CD14-positive monocyte (primary cell): ENCODE measurements around the gene ZNF827. TPM values are rescaled to one million over a fixed set of nuclear protein-coding genes. Genes with fewer than 3 reads are reported as not detected.

ENCODE experiments used
- DNase-seq, 3 donors: peaks; one replicate each; pipeline ENCODE4 v3.0.0-alpha.2; 2011 to 2022
- H2AFZ ChIP-seq: 2 replicates; pipeline ENCODE4 v1.6.0; 2012; ENCODE audit warnings: mild to moderate bottlenecking, low read depth, low read length, inconsistent platforms; ENCODE audit not compliant: insufficient read depth, poor library complexity, severe bottlenecking
- H3K27ac ChIP-seq, 2 donors: 1 replicate in 1 of 2; 2 replicates in 1 of 2; pipeline ENCODE4 v1.5.1; 2012 to 2013; ENCODE audit warnings: low read length in 2 of 2, control low read depth in 1 of 2, inconsistent platforms in 1 of 2, low read depth in 1 of 2, mild to moderate bottlenecking in 1 of 2
- H3K27me3 ChIP-seq, 2 donors: one replicate each; pipeline versions ENCODE4 v1.6.0 to v1.6.1; 2011 to 2013; ENCODE audit warnings: low read length in 2 of 2; ENCODE audit not compliant: control insufficient read depth in 2 of 2, insufficient read depth in 2 of 2
- H3K36me3 ChIP-seq, 2 donors: replicated peaks in 1 of 2; 1 replicate in 1 of 2; 2 replicates in 1 of 2; pipeline versions ENCODE4 v1.5.1 to v1.6.1; 2012 to 2013; ENCODE audit warnings: low read length in 2 of 2, control low read depth in 1 of 2, inconsistent platforms in 1 of 2, mild to moderate bottlenecking in 1 of 2; ENCODE audit not compliant: insufficient read depth in 2 of 2, control insufficient read depth in 1 of 2
- H3K4me1 ChIP-seq, 2 donors: 1 replicate in 1 of 2; 2 replicates in 1 of 2; pipeline versions ENCODE4 v1.5.1 to v1.6.1; 2012 to 2013; ENCODE audit warnings: low read length in 2 of 2, control low read depth in 1 of 2, inconsistent platforms in 1 of 2, mild to moderate bottlenecking in 1 of 2, moderate library complexity in 1 of 2; ENCODE audit not compliant: insufficient read depth in 2 of 2, control insufficient read depth in 1 of 2
- H3K4me2 ChIP-seq: replicated peaks from 2 replicates; pipeline ENCODE3; 2012; ENCODE audit warnings: low read length, moderate library complexity, mild to moderate bottlenecking; ENCODE audit not compliant: poor library complexity, severe bottlenecking; ENCODE audit errors: extremely low read depth
- H3K4me3 ChIP-seq, 3 experiments: fragments of 200-600 bp in 1 of 3; sonication (generic) in 1 of 3; replicated peaks in 1 of 3; 1 replicate in 2 of 3; 2 replicates in 1 of 3; pipeline ENCODE4 v1.5.1; 2011 to 2013; ENCODE audit warnings: low read length in 3 of 3, mild to moderate bottlenecking in 3 of 3, control low read depth in 2 of 3, low read depth in 2 of 3, inconsistent platforms in 1 of 3, moderate library complexity in 1 of 3
- H3K79me2 ChIP-seq: 2 replicates; pipeline ENCODE4 v1.6.0; 2012; ENCODE audit warnings: mild to moderate bottlenecking, control low read depth, inconsistent platforms, low read length, moderate library complexity; ENCODE audit not compliant: insufficient read depth
- H3K9ac ChIP-seq: 2 replicates; pipeline ENCODE4 v1.6.0; 2017; ENCODE audit warnings: low read length, mild to moderate bottlenecking; ENCODE audit not compliant: insufficient read depth, poor library complexity, severe bottlenecking
- H3K9me3 ChIP-seq, 2 donors: replicated peaks in 1 of 2; 1 replicate in 1 of 2; 2 replicates in 1 of 2; pipeline versions ENCODE4 v1.5.1 to v1.6.1; 2012 to 2013; ENCODE audit warnings: low read length in 2 of 2, control low read depth in 1 of 2; ENCODE audit not compliant: control insufficient read depth in 1 of 2, insufficient read depth in 1 of 2
- H4K20me1 ChIP-seq: 2 replicates; pipeline ENCODE4 v1.6.0; 2012; ENCODE audit warnings: mild to moderate bottlenecking, low read length, control low read depth, moderate library complexity; ENCODE audit not compliant: insufficient read depth
- H3K27ac Mint-ChIP-seq, 7 donors: one replicate each; pipeline ENCODE4 v1.8.0; 2020; ENCODE audit warnings: mild to moderate bottlenecking in 7 of 7, mixed read lengths in 7 of 7, moderate library complexity in 6 of 7, inconsistent platforms in 2 of 7
- H3K27me3 Mint-ChIP-seq, 3 donors: one replicate each; pipeline ENCODE4 v1.8.0; 2021 to 2022; ENCODE audit warnings: low read depth in 3 of 3, mild to moderate bottlenecking in 3 of 3, mixed read lengths in 3 of 3, moderate library complexity in 3 of 3, inconsistent platforms in 1 of 3
- H3K36me3 Mint-ChIP-seq, 2 donors: one replicate each; pipeline ENCODE4 v1.8.0; 2020; ENCODE audit warnings: mixed read lengths in 2 of 2, inconsistent platforms in 1 of 2, mild to moderate bottlenecking in 1 of 2
- H3K4me1 Mint-ChIP-seq: one replicate; pipeline ENCODE4 v1.8.0; 2020; ENCODE audit warnings: mild to moderate bottlenecking, mixed read lengths
- H3K4me3 Mint-ChIP-seq, 2 donors: one replicate each; pipeline ENCODE4 v1.8.0; 2020; ENCODE audit warnings: mild to moderate bottlenecking in 2 of 2, mixed read lengths in 2 of 2, moderate library complexity in 1 of 2
- H3K9me3 Mint-ChIP-seq, 7 donors: one replicate each; pipeline ENCODE4 v1.8.0; 2020 to 2022; ENCODE audit warnings: mixed read lengths in 7 of 7, mild to moderate bottlenecking in 6 of 7, moderate library complexity in 6 of 7, inconsistent platforms in 2 of 7
- CTCF ChIP-seq: fragments of 200-600 bp; IDR thresholded peaks from one replicate; pipeline ENCODE4 v1.8.0; 2022; ENCODE audit warnings: antibody characterized with exemption, mild to moderate bottlenecking
- WGBS: methylation state at CpG from one replicate; pipeline ENCODE4 v1.1.5; 2013; ENCODE audit warnings: missing lambda C conversion rate; ENCODE audit not compliant: insufficient coverage; 5-methylcytosine and 5-hydroxymethylcytosine counted together
- intact Hi-C, 2 donors: fragments of 100-400 bp; cut with micrococcal nuclease; formaldehyde crosslinking; loops; one replicate each; pipeline versions ENCODE4 v1.15.0 to v1.15.1; 2023
- polyA plus RNA-seq, 3 donors: library from polyadenylated mRNA; depleted of rRNA in 1 of 3; unstranded in 2 of 3; stranded (reverse) in 1 of 3; fragments of 300-500 nt in 2 of 3; fragments of >200 nt in 1 of 3; fragmentation: Illumina TruSeq in 2 of 3; gene quantifications; 1 replicate in 2 of 3; 2 replicates in 1 of 3; pipeline ENCODE4 v1.2.3, GENCODE V29; 2012 to 2021

The ZNF827 gene
- polyA plus RNA-seq, 3 donors, result 0.04 TPM; not detected in 2

DNA sequence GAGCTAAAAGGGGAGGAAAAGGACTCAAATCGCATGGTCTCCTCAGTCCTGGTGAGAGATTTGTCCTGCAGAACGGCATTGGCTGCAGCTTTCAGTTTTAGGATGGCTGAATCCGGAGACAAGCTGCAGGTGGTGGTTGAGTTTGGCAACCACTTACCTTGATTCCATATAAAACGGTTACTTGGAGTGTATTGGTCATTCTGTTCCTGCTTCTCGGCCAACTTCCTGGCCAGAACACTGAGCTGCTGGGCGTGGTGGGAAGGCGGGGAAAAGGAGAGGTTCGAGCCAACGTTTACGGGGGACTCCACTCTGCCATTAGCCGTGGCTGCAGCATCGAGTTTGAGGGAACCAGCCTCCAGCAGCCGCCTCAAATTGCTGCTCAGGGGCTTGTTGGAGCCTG lies 36.1 kb downstream of the ZNF827 start:
- H3K4me3 ChIP-seq, result no peak overlapping the region
- H4K20me1 ChIP-seq, result no peaks in the 10 kb centered on the region
- no peaks in the 10 kb centered on the region for H3K36me3 Mint-ChIP-seq
- H3K4me2 ChIP-seq, result no peak overlapping the region
- H2AFZ ChIP-seq, result no peak overlapping the region
- H3K27ac Mint-ChIP-seq, result no peak overlapping the region
- H3K79me2 ChIP-seq, result no peaks in the 10 kb centered on the region
- H3K4me3 Mint-ChIP-seq, result no peak overlapping the region
- H3K27me3 Mint-ChIP-seq, result peaks cover 0 to 1% (median 0%) of the 10 kb centered on the region in 3 donors
- no peaks in the 10 kb centered on the region for H3K27me3 ChIP-seq
- H3K9ac ChIP-seq, result no peak overlapping the region
- WGBS, result 98% methylated on average over 12 of the region's 13 CpGs
- no peak for TF ChIP-seq CTCF
- H3K36me3 ChIP-seq, result no peaks in the 10 kb centered on the region
- H3K27ac ChIP-seq, result no peak overlapping the region
- no peaks in the 10 kb centered on the region for H3K4me1 ChIP-seq
- no peaks in the 10 kb centered on the region for H3K9me3 ChIP-seq
- no peak for DNase-seq
- intact Hi-C loops, result no loop called here
- no peaks in the 10 kb centered on the region for H3K9me3 Mint-ChIP-seq
- H3K4me1 Mint-ChIP-seq, result no peaks in the 10 kb centered on the region

- H2AFZ ChIP-seq, result no peak overlapping the region
- WGBS, result no CpG with 5 or more reads among the region's 4 CpGs
- H3K4me1 ChIP-seq, result no peaks in the 10 kb centered on the region
- no peak for DNase-seq
- no peaks in the 10 kb centered on the region for H3K79me2 ChIP-seq
- no peak for TF ChIP-seq CTCF
- Mint-ChIP-seq H3K36me3 (no peaks in the 10 kb centered on the region), H3K4me1 (peaks cover 4% of the 10 kb centered on the region), H3K27me3 (peaks cover 0 to 1% (median 0%) of the 10 kb centered on the region in 3 donors), H3K27ac (no peak overlapping the region), H3K9me3 (no peaks in the 10 kb centered on the region), H3K4me3 (no peak overlapping the region)
- intact Hi-C loops, result no loop called here
- H3K27me3 ChIP-seq, result no peaks in the 10 kb centered on the region
- H3K36me3 ChIP-seq, result no peaks in the 10 kb centered on the region
- H3K9me3 ChIP-seq, result no peaks in the 10 kb centered on the region
- H4K20me1 ChIP-seq, result no peaks in the 10 kb centered on the region
- no peak overlapping the region for H3K27ac ChIP-seq
- H3K4me2 ChIP-seq, result no peak overlapping the region
- no peak overlapping the region for H3K9ac ChIP-seq
- H3K4me3 ChIP-seq, result no peak overlapping the region
These were observed 38.6 kb downstream of the ZNF827 start for GRCh38 chr4:145899886-145900460.
